K562 (cell line): ENCODE measurements around the gene KRT26.

Experiments used
- ERF ChIP-seq: fragments of 450-650 bp; formaldehyde crosslinking; IDR thresholded peaks from 2 replicates; pipeline ENCODE4 v1.4.0; 2020; ENCODE audit warnings: mild to moderate bottlenecking, mixed read lengths
- FOXK1 ChIP-seq: sonication (generic); formaldehyde crosslinking; IDR thresholded peaks from 2 replicates; pipeline ENCODE4 v1.8.0; 2022; ENCODE audit warnings: missing genetic modification reagents, mild to moderate bottlenecking, borderline replicate concordance
- GABPA ChIP-seq: fragments of 200-800 bp; sonication (Bioruptor generic); conservative IDR thresholded peaks from 2 replicates; pipeline ENCODE4 v1.6.1; 2016; ENCODE audit warnings: low read depth, missing genetic modification characterization, missing compliant biosample characterization
- PML ChIP-seq: IDR thresholded peaks from 2 replicates; pipeline ENCODE4 v1.6.1; 2012; ENCODE audit warnings: low read length, inconsistent platforms
- POLR2AphosphoS5 ChIP-seq: IDR thresholded peaks from 2 replicates; pipeline ENCODE4 v1.6.1; 2011; ENCODE audit warnings: mild to moderate bottlenecking, low read depth, low read length, moderate library complexity; ENCODE audit not compliant: control insufficient read depth, insufficient read depth
- POLR2G ChIP-seq: fragments of 200-400 bp; formaldehyde crosslinking; IDR thresholded peaks from 2 replicates; pipeline ENCODE4 v1.6.1; 2017; ENCODE audit warnings: low read depth, mild to moderate bottlenecking, antibody characterized with exemption, low read length, moderate library complexity
- RAD51 ChIP-seq: fragments of 450-650 bp; IDR thresholded peaks from 2 replicates; pipeline ENCODE4 v1.7.1; 2016; ENCODE audit warnings: low read depth, mild to moderate bottlenecking, borderline replicate concordance
- RUNX1 ChIP-seq: sonication (generic); IDR thresholded peaks from 2 replicates; pipeline ENCODE4 v1.6.1; 2016; ENCODE audit warnings: antibody characterized with exemption, low read depth
- SMC3 ChIP-seq: conservative IDR thresholded peaks from 2 replicates; pipeline ENCODE4 v1.6.1; 2011; ENCODE audit warnings: low read depth, low read length, improper control_type of control experiment; ENCODE audit not compliant: insufficient read depth
- ZNF778 ChIP-seq: fragments of 450-650 bp; formaldehyde crosslinking; IDR thresholded peaks from 2 replicates; pipeline ENCODE4 v1.4.0; 2020; ENCODE audit warnings: mild to moderate bottlenecking, moderate library complexity
- TF ChIP-seq, protein P1 (sequence below), 3 experiments: IDR thresholded peaks in 2 of 3; conservative IDR thresholded peaks in 1 of 3; 2 replicates each; pipeline ENCODE4 v1.5.1; 2011 to 2012; ENCODE audit warnings: low read length in 3 of 3, mild to moderate bottlenecking in 3 of 3, control low read depth in 2 of 3, improper control_type of control experiment in 1 of 3, inconsistent platforms in 1 of 3, low read depth in 1 of 3, mixed read lengths in 1 of 3, moderate library complexity in 1 of 3; ENCODE audit not compliant: insufficient read depth in 2 of 3
- TF ChIP-seq, protein P2 (sequence below), 2 experiments: fragments of 450-650 bp; formaldehyde crosslinking in 1 of 2; IDR thresholded peaks; 2 replicates each; pipeline versions ENCODE4 v1.4.0 to v1.6.1; 2014 to 2020; ENCODE audit warnings: mild to moderate bottlenecking in 2 of 2, borderline replicate concordance in 1 of 2, low read depth in 1 of 2

DNA sequence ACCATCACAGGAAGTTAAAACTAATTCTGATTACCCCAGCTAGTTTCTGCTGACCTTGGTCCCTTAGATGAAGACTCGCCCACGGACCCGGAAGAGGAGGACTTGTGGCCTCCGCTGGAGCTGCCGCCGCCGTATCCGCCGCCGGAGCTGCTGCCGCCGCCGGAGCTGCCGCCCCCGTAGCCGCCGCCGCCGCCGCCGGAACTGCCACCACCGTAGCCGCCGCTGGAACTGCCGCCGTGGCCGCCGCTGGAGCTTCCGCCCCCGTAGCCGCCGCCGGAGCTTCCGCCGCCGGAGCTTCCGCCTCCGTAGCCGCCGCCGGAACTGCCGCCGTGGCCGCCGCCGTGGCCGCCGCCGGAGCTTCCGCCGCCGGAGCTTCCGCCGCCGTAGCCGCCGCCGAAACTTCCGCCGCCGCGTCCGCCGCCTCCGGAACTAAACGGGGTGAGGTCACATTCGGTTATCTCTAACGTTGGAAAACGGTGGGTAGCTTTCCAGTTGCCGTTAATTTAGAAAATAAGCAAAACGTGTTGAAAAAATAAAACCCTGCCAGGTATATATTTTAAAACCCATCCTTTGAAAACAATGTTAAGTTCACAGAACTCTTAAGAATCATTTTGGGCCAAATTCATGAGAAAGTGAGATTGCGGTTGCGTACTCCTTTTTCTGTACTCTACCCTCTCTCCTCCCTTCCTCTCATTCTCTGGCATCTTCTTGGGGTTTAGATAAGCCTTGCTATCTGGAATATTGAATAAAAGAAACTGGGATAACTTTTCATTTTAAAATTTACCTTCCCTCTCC lies 46.9 kb upstream of the KRT26 start:
- TF ChIP-seq, protein P1, sequence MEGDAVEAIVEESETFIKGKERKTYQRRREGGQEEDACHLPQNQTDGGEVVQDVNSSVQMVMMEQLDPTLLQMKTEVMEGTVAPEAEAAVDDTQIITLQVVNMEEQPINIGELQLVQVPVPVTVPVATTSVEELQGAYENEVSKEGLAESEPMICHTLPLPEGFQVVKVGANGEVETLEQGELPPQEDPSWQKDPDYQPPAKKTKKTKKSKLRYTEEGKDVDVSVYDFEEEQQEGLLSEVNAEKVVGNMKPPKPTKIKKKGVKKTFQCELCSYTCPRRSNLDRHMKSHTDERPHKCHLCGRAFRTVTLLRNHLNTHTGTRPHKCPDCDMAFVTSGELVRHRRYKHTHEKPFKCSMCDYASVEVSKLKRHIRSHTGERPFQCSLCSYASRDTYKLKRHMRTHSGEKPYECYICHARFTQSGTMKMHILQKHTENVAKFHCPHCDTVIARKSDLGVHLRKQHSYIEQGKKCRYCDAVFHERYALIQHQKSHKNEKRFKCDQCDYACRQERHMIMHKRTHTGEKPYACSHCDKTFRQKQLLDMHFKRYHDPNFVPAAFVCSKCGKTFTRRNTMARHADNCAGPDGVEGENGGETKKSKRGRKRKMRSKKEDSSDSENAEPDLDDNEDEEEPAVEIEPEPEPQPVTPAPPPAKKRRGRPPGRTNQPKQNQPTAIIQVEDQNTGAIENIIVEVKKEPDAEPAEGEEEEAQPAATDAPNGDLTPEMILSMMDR (IDR thresholded peaks at IDR 0.05 in 2 of 3, conservative IDR thresholded peaks at IDR 0.05 in 1 of 3; ENCODE audit: insufficient read depth in 2 of 3, low read depth in 1 of 3, low read length in 3 of 3), result no peak
- TF ChIP-seq, protein P2, sequence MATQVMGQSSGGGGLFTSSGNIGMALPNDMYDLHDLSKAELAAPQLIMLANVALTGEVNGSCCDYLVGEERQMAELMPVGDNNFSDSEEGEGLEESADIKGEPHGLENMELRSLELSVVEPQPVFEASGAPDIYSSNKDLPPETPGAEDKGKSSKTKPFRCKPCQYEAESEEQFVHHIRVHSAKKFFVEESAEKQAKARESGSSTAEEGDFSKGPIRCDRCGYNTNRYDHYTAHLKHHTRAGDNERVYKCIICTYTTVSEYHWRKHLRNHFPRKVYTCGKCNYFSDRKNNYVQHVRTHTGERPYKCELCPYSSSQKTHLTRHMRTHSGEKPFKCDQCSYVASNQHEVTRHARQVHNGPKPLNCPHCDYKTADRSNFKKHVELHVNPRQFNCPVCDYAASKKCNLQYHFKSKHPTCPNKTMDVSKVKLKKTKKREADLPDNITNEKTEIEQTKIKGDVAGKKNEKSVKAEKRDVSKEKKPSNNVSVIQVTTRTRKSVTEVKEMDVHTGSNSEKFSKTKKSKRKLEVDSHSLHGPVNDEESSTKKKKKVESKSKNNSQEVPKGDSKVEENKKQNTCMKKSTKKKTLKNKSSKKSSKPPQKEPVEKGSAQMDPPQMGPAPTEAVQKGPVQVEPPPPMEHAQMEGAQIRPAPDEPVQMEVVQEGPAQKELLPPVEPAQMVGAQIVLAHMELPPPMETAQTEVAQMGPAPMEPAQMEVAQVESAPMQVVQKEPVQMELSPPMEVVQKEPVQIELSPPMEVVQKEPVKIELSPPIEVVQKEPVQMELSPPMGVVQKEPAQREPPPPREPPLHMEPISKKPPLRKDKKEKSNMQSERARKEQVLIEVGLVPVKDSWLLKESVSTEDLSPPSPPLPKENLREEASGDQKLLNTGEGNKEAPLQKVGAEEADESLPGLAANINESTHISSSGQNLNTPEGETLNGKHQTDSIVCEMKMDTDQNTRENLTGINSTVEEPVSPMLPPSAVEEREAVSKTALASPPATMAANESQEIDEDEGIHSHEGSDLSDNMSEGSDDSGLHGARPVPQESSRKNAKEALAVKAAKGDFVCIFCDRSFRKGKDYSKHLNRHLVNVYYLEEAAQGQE (IDR thresholded peaks at IDR 0.05; ENCODE audit: borderline replicate concordance), result peak; percentile 38
- TF ChIP-seq, protein P2 (CRISPR knock-in tag; IDR thresholded peaks at IDR 0.05; ENCODE audit: low read depth), result no peak
- TF ChIP-seq GABPA (tag), result peak; percentile 98
- no peak for TF ChIP-seq SMC3
- TF ChIP-seq FOXK1 (CRISPR knock-in tag), result no peak
- no peak for TF ChIP-seq RUNX1
- TF ChIP-seq RAD51, result 0 out of 2 replicates have a peak, but pooled peaks have one; percentile 23
- no peak for TF ChIP-seq ERF (CRISPR knock-in tag)
- no peak for TF ChIP-seq ZNF778 (CRISPR knock-in tag)
- TF ChIP-seq PML, result peak; percentile 77; the same call in 1 of the 2 replicates
- TF ChIP-seq POLR2G, result peak; percentile 97
- TF ChIP-seq POLR2AphosphoS5, result 0 out of 2 replicates have a peak, but pooled peaks have one; percentile 53
